GM21528 (cell line): ENCODE measurements around the gene CTNNBL1.

Experiments
- ATAC-seq: cut with Tn5 transposase; IDR thresholded peaks from one replicate; pipeline ENCODE4 v1.9.1; 2021; ENCODE audit warnings: mild to moderate bottlenecking, moderate library complexity; ENCODE audit not compliant: unreplicated experiment, low FRiP score

Gene CTNNBL1

GRCh38 chr20:37911838-37912281 is 218.0 kb downstream of the CTNNBL1 start:
- ATAC-seq, result no peak

GRCh38 chr20:37912874-37913273 is 219.0 kb downstream of the CTNNBL1 start:
- no peak for ATAC-seq

GRCh38 chr20:37913567-37914366 is 219.9 kb downstream of the CTNNBL1 start:
- ATAC-seq, result no peak

GRCh38 chr20:37914367-37914671 is 220.5 kb downstream of the CTNNBL1 start:
- ATAC-seq, result no peak

DNA sequence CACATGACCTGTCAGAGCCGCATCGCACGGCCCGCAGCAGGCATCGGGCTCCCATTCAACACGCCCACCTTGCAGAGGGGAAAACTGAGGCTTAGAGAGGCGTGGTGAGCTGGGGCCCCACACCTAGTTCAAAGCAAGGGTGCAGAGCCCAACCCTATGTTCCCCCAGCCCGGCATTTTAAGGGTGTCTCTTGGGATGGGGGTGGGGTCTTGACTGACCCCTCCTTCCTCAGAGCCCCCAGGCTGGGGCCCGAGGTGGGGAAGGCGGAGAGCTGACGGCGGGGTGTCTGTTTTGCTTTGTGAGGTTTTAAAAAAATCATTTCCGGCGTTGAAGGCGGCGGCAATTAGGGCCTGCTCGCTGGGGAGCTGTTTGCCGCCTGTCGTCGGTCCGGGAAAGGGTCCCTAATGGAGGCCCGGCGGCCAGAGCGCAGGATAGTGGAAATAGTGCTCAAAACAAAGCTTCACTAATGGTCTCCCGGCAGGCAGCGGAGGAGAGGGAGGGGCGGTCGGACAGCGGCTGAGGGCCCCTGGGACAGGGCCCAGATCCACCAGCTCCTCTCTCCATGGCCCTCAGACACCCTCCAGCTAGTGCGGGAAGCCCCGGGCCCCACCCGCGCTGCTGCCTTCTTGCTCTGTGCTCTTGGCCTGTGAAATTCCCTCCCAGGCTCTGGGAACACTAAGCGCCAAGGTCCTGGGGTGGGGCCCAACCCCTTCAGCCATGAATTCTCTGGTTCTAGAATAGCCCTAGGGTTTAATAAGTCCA is 221.0 kb downstream of the CTNNBL1 start:
- ATAC-seq, result no peak

- no peak for ATAC-seq
Observed at GRCh38 chr20:37915434-37915787, 221.6 kb downstream of the CTNNBL1 start.

DNA sequence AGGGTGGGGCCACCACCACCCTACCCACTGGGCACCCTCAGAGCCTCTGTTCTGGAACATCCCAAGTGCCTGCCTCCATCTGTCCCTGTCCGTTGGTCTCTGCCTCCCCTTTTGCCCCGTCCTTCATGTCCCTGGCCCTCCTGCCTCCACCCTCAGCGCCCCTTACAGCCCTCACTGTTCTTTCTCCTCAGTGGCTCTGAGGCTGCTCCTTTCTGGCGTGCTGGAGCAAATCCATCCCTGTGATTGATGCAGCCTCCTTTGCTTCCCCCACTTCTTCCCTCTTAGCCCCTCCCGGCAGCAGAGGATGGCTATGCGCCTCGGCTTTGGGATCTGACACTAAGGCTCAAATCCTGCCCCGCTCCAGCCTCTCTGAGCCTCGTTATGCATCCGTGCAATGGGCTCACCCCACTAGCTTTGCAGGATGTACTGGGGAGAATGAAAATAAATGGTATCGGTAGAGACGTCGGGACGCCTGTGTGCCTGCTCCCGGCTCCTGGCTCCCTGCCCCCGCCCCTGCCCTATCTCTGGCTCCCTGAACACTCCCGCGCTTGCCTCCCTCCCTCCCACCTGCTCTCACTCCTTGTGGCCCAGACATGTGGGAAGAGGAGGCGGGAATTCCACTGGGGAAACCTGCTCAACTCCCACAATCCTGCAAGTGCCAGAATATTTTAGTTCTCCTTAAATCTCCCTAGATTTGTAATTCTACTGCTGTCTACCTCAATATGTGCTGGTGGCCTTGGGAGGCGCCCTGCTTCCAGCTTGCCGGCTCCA is 222.2 kb downstream of the CTNNBL1 start:
- no peak for ATAC-seq

GRCh38 chr20:37917461-37917860 is 223.6 kb downstream of the CTNNBL1 start:
- no peak for ATAC-seq

GRCh38 chr20:37918035-37918434 is 224.2 kb downstream of the CTNNBL1 start:
- ATAC-seq, result no peak

- no peak for ATAC-seq
Observed at GRCh38 chr20:37919389-37920040, 225.7 kb downstream of the CTNNBL1 start.

DNA sequence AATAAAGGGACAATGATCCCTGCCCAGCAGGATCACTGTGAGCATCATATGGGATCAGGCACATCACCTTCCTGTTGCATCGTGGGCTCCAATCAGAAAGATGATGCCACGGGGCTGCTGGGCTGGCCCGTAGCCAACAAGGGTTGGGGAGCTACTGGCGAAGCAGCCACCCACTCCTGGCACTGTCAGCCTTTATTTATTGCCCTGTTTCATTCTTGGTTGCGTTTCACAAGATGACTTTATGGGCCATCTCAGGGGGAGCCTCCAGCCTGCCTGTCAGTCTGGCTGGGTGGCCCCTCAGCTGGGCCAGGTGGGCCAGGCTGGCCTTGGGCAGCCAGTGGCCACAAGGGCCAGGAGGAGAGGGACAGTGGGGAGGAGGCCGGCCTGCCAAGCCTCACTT is 226.4 kb downstream of the CTNNBL1 start:
- ATAC-seq, result no peak

- ATAC-seq, result no peak
Observed at GRCh38 chr20:37920679-37921322, 227.0 kb downstream of the CTNNBL1 start.

DNA sequence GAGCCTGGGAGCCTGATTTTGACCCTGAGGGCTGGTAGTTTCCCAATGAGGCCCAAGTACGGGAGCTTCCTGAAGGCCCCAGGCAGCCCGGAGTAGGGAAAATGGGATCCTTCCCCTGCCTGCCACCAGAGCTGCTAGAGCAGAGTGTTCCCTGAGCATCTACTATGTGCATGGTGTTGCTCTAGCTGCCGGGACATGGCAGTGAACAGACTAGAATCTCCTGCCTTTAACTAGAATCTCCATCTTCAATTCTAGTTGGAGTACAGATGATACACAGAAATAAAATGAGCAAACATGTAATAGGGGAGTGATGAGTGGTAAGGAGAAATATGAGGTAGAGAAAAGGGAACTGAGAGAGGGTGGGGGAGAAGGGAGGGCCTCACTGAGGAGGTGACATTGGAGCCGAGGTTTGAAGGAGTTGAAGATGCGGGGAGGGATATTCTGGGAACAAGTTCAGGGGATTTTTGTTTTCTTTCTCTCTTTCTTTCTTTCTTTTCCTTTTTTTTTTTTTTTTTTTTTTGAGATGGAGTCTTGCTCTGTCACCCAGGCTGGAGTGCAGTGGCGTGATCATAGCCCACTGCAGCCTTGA is 227.6 kb downstream of the CTNNBL1 start:
- ATAC-seq, result peak; percentile 41
